WTC11 (cell line): ENCODE results near the gene POMZP3. TPM values are rescaled to one million over a fixed set of nuclear protein-coding genes. Genes with fewer than 3 reads are reported as not detected.
"Not testable (repeated sequence)": the region's sequence is repeated elsewhere in the genome, so short reads cannot be mapped to it uniquely, and the experiment has no call there.

Experiments
- ATAC-seq: fragments of 200-7000 bp; cut with Tn5 transposase; 2 replicates; pipeline ENCODE4 v1.10.0; 2021; ENCODE audit warnings: mild to moderate bottlenecking, moderate library complexity
- CTCF ChIA-PET: fragments of 300-600 bp; sonication (Branson Sonifier 250); formaldehyde crosslinking; loops from one replicate; lab custom pipeline; 2021; ENCODE audit warnings: antibody characterized with exemption; lab: Charles Lee
- POLR2A ChIA-PET: fragments of 350-600 bp; sonication (Branson Sonifier 250); formaldehyde crosslinking; loops from one replicate; lab custom pipeline; 2021; ENCODE audit warnings: antibody characterized with exemption; lab: Charles Lee
- DNase-seq: peaks from one replicate; pipeline ENCODE4 v3.0.0; 2021; ENCODE audit warnings: low spot score
- H3K27ac Mint-ChIP-seq: 2 replicates; pipeline ENCODE4 v1.8.0; 2021; ENCODE audit warnings: mixed read lengths
- H3K27me3 Mint-ChIP-seq: 2 replicates; pipeline ENCODE4 v1.8.0; 2021; ENCODE audit warnings: low read depth, mild to moderate bottlenecking, moderate library complexity, mixed read lengths
- H3K36me3 Mint-ChIP-seq: 2 replicates; pipeline ENCODE4 v1.8.0; 2021; ENCODE audit warnings: mixed read lengths
- H3K4me1 Mint-ChIP-seq: 2 replicates; pipeline ENCODE4 v1.8.0; 2022; ENCODE audit warnings: mixed read lengths
- H3K4me3 Mint-ChIP-seq: 2 replicates; pipeline ENCODE4 v1.8.0; 2021; ENCODE audit warnings: mild to moderate bottlenecking, moderate library complexity, mixed read lengths
- H3K9me3 Mint-ChIP-seq: 2 replicates; pipeline ENCODE4 v1.8.0; 2021; ENCODE audit warnings: mixed read lengths
- total RNA-seq: library from RNA; stranded (reverse); gene quantifications from 3 replicates; pipeline ENCODE4 v1.2.3, GENCODE V29; 2021

Gene POMZP3
- total RNA-seq, 1 experiment from 2014 or later: 13.2 TPM

DNA sequence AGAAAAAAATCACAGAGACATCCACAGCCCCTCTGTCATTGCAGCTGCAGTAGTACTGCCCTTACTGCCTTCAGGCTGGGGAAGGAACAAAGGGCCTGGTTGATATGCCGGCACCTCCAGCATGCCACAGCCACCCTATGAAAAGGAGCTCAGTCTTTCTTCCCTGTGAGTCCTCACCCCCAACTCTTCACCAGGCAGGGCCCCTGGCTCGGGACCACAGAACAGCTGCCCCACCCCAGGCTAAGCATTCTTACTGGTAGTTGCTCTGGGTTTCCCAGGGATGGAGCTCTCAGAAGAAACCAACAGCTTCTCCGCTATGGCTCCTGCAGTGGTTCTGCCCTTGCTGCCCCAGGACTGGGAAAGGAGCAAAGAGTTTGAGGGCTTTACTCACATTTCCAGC is 36.0 kb downstream of the POMZP3 start:
- H3K4me3 Mint-ChIP-seq, CTCF ChIA-PET, POLR2A ChIA-PET, DNase-seq, H3K27ac Mint-ChIP-seq, H3K9me3 Mint-ChIP-seq, H3K27me3 Mint-ChIP-seq: not testable (repeated sequence)
- Mint-ChIP-seq H3K4me1 (peaks cover 15% of the 10 kb centered on the region), H3K36me3 (peaks cover 12% of the 10 kb centered on the region; the same call in 1 of the 2 replicates)
- peak; percentile 18 for ATAC-seq

DNA sequence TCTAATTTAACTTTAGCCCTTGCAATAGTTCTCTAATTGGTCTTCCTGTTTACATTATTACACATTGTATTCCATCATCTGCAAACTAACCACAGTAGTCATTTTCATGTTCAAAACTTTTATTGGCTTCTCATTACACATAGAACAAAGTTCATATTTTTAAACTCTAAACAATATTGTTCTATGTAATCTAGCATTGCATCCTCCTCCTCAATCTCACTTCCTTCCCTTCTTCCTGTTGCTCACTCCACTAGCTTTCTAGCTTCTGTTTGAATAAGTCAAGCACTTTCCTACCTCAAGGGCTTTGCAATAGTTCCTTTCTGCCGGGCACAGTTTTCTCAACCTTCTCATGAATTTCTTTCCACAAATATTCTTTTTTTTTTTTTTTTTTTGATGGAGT is 38.5 kb downstream of the POMZP3 start:
- ATAC-seq, H3K36me3 Mint-ChIP-seq, DNase-seq, CTCF ChIA-PET, H3K9me3 Mint-ChIP-seq, H3K27ac Mint-ChIP-seq, POLR2A ChIA-PET, H3K27me3 Mint-ChIP-seq, H3K4me3 Mint-ChIP-seq: not testable (repeated sequence)
- peaks cover 24% of the 10 kb centered on the region for H3K4me1 Mint-ChIP-seq

DNA sequence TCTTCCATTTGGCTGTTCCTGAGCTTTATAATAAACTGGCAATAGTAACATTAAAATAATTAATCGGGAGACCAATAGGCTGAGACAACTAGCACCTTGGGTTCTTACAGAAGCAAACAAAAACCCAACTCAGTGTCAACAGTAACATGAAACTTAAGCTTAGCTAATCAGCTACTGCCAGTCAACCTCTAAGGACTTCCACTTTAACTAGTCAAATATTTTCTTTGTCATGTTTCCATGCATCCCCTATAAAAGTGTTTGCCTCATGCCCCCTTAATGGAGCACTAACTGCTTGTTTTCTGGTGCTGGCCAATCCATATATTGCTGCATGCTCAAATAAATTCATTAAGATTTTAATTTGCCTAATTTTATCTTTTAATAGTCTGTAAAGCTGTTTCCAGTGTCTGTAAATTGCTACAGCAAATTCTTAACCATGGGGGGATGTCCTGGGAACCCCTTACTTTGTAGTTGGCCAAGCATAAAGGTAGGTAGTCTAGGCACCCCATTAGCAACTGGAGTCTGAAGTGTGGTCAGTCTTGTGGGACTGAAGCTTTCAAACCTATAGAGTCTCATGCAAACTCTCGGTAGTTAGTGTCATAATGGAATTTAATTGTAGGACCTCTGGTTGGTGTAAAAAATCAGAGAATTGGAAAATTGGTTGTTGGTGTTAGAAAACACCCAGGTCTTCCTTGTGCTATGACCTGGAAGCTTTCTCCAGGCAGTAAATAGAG is 40.3 kb downstream of the POMZP3 start:
- H3K36me3 Mint-ChIP-seq, H3K27me3 Mint-ChIP-seq, CTCF ChIA-PET, H3K27ac Mint-ChIP-seq, H3K9me3 Mint-ChIP-seq, H3K4me3 Mint-ChIP-seq, ATAC-seq, POLR2A ChIA-PET, DNase-seq: not testable (repeated sequence)
- H3K4me1 Mint-ChIP-seq: peaks cover 19% of the 10 kb centered on the region

DNA sequence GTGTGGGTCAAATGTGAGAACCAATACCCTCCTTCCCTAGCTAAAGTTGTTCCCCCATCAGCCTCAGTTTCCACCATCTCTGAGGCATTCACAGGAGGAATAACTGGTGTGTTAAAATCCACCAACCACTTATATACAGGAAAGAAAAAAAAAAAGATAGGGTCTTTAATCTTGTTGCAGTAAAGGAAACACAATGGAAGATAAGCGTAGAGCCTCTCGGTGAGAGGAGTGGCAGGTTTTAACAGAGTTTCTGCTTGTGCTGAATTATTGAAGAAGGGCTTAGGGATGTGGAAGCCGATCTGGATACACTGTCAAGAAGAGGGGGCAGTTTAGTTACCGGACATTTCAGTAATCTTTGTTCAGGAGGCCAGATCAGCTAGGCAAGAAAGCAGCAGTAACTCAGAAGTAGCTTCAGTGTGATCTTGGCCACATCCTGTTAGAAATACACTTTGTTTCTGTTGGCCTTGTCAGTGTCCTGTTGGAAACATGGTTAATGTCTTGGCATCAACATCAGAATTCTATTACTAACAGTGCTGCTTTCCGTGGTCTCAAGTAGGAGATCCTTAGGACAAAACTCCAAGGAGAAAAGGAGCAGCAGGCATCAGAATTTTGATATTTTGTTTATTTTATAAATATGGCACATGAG is 43.3 kb downstream of the POMZP3 start:
- ATAC-seq, H3K4me3 Mint-ChIP-seq, H3K36me3 Mint-ChIP-seq, POLR2A ChIA-PET, H3K27me3 Mint-ChIP-seq, H3K27ac Mint-ChIP-seq, DNase-seq, H3K9me3 Mint-ChIP-seq, CTCF ChIA-PET: not testable (repeated sequence)
- H3K4me1 Mint-ChIP-seq: peaks cover 19% of the 10 kb centered on the region

DNA sequence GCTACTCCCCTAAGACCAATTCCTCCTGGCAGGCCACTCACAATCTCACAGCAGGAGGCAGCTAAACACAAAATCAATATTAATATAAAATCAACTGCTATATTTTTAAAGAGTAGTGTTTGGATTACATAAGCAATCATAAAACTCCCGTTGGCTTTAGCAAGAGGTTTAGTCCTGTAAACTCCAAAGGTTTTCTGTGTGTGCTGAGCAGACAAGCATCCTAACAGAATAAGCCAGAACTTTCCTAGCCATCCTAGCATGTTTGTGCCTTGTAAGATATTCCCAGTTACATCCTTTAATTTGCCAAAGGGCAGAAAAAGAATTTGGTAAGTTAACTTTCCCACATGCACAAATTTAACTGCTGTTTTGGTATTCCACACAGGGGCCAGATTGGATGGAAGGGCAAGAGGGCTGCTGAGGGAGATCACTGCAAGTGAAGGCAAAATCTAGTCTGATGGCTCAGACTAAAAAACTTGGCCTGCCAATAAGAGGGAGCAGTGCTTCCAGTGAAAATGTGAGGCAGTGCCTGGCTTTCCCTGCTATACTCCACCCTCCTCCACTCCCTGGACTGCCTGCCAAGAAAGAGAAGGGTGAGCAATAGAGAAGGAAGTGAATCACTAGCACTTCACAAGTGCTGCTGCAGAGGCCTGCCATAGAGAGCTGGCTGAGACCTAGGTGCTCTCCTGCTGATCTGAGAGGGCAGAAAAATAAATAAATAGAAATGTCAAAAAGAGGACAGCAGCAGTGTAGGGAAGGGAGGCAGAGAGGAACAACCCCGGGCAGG is 44.0 kb downstream of the POMZP3 start:
- Mint-ChIP-seq H3K27ac (peak overlapping the region; percentile 25; the same call in 1 of the 2 replicates), H3K4me1 (peaks cover 19% of the 10 kb centered on the region)
- POLR2A ChIA-PET, H3K27me3 Mint-ChIP-seq, CTCF ChIA-PET, H3K36me3 Mint-ChIP-seq, H3K4me3 Mint-ChIP-seq, DNase-seq, H3K9me3 Mint-ChIP-seq: not testable (repeated sequence)
- ATAC-seq: peak; percentile 80

DNA sequence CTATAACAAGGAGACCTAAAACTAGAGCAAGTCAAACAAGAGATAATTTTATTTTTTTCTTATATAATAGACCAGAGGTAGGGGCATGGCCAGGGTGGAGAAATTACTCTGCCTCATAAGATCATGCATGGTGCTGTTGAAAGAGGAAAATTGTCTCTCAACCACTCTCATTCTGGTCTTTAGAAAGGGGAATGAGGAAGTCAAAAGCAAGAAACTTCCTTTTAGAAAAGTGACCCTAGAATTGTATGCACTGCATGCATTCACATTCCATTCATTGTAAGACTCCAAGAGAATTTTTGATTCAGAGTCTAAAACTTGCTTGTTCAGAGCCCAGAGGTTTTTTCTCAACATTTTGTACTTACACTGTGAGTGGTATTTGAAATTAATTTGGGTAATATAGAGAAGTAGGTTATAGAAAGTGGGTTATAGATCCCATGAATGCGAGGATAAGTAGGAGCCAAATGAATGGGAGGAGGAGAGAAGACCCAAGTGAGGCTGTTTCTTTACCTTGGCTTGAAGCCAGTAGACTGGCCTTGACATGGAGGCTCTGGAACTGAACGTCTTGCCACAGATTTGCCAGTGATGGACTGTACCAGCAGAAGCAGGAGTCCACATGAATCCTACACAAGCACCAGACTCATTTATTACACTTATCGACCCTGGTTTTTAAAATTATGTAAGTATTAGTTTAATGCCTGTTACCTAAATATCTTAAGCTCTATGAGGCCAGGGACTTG is 51.0 kb downstream of the POMZP3 start:
- CTCF ChIA-PET, H3K27me3 Mint-ChIP-seq, H3K36me3 Mint-ChIP-seq, H3K9me3 Mint-ChIP-seq, DNase-seq, H3K4me3 Mint-ChIP-seq, POLR2A ChIA-PET: not testable (repeated sequence)
- Mint-ChIP-seq H3K4me1 (peaks cover 14% of the 10 kb centered on the region), H3K27ac (0 out of 2 replicates have a peak overlapping the region, but pooled peaks have one; percentile 49)
- peak; percentile 36; the same call in 1 of the 2 replicates for ATAC-seq

DNA sequence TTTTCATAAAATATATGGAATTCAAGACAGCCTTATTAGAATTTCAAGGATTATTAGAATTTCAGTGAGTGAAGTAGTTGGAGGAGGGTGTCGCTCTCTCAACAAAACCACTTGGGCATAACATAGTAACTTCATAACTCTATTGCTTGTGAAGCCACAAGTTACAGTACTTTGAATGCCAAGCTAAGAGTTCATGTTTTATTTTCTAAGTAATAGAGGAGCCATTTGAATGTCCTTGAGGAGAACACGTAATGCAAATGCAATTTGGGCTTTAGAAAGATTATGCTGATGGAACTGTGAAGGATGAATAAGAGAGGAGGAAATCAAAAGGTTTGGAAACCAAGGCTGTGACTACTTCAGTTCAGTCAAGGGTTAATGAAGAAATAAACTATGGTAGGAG is 51.6 kb downstream of the POMZP3 start:
- peaks cover 14% of the 10 kb centered on the region for H3K4me1 Mint-ChIP-seq
- H3K4me3 Mint-ChIP-seq, POLR2A ChIA-PET, H3K27ac Mint-ChIP-seq, H3K36me3 Mint-ChIP-seq, ATAC-seq, CTCF ChIA-PET, H3K27me3 Mint-ChIP-seq, DNase-seq, H3K9me3 Mint-ChIP-seq: not testable (repeated sequence)

DNA sequence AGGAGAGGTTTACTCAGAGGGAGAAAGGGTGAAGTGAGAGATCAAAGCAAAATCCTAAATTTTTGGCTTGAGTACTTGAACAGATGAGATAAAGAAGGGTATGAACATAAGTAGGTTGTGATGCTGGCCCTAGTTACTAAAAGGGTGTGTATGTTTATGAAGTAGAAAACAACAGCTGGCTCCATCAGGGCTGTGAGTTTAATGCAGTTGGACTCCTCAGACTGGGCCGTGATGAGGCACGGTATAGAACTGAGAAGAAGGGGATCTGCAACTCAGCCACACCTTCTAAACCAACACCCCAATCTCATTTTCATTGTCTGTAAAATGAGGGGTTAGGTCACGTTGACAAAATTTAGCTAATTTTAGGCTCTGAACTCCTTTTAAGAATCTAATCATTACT is 54.8 kb downstream of the POMZP3 start:
- H3K4me3 Mint-ChIP-seq: not testable (repeated sequence)

DNA sequence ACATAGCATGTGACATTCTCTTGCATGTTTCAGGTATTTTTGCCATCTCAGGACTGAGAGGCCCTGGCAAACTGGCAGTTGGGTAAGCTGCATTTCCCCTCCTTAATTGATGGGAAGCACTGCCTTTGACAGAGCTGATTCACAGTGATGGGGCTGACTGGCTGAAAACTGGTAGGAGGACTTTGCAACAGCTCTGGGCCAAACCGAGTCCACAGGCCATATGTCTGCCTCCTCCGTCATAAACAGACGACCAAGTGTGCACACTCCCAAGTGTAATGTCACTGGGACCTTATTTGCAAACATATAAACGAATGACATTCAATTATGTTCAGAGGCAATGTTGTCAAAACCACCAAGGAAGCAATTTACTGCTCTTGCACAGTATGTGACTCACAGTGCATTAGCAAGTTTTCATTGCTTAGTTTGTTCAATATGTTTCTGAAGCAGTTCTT is 56.7 kb downstream of the POMZP3 start:
- H3K4me3 Mint-ChIP-seq, POLR2A ChIA-PET, H3K4me1 Mint-ChIP-seq, ATAC-seq, CTCF ChIA-PET, H3K27me3 Mint-ChIP-seq, DNase-seq, H3K27ac Mint-ChIP-seq: not testable (repeated sequence)
- Mint-ChIP-seq H3K36me3 (peaks cover 29% of the 10 kb centered on the region), H3K9me3 (peaks cover 22% of the 10 kb centered on the region)

More for the DNA sequence above, 54.8 kb downstream of the POMZP3 start:
- POLR2A ChIA-PET, H3K27me3 Mint-ChIP-seq, CTCF ChIA-PET, DNase-seq, H3K27ac Mint-ChIP-seq, H3K36me3 Mint-ChIP-seq, ATAC-seq, H3K9me3 Mint-ChIP-seq: not testable (repeated sequence)
- H3K4me1 Mint-ChIP-seq: peaks cover 14% of the 10 kb centered on the region

DNA sequence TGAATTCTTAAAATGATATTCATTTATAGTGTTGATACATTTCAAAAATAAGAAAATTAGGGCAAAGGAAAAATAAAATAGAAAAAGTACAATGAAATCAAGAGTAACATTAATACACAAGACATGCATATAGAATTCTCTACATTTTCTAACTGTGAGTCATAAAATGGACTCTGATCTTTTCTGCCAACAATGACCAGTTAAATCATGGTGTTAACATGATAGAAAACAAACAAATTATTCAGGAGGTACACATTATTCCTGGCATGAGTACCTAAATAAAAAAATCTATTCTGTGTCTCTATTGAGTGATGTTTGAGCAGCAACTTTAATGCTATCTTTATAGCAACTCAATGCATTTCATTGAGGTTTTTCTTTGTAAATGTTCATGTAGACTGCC is 58.3 kb downstream of the POMZP3 start:
- H3K9me3 Mint-ChIP-seq: peaks cover 31% of the 10 kb centered on the region
- CTCF ChIA-PET, H3K27me3 Mint-ChIP-seq, DNase-seq, H3K27ac Mint-ChIP-seq, H3K4me1 Mint-ChIP-seq, ATAC-seq, POLR2A ChIA-PET, H3K4me3 Mint-ChIP-seq: not testable (repeated sequence)
- peaks cover 40% of the 10 kb centered on the region for H3K36me3 Mint-ChIP-seq

DNA sequence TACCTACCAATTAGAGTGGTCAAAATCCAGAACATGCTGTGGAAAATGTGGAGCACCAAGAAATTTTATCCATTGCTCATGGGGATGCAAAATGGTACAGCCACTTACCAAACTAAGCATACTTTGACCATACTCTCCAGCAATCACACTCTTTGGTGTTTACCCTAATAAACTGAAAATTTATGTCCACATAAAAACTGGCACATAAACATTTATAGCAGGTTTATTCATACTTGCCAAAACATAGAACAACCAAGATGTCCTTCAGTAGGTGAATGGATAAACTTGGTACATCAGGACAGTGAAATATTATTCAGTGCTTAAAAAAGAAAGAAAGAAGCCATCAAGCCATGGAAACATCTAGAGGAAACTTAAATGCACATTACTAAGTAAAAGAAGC is 59.3 kb downstream of the POMZP3 start:
- H3K4me3 Mint-ChIP-seq, CTCF ChIA-PET, ATAC-seq, H3K27ac Mint-ChIP-seq, H3K27me3 Mint-ChIP-seq, POLR2A ChIA-PET, H3K4me1 Mint-ChIP-seq, DNase-seq: not testable (repeated sequence)
- Mint-ChIP-seq H3K36me3 (peaks cover 45% of the 10 kb centered on the region), H3K9me3 (peaks cover 33% of the 10 kb centered on the region)
